Upper lobe of left lung (tissue), 4 donors: Measurements from ENCODE around the gene TNNC2.

Source experiments
- POLR2A ChIP-seq, 4 donors: fragments of 450-650 bp; IDR thresholded peaks; one replicate each; pipeline ENCODE4 v1.5.1; 2016 to 2017; ENCODE audit warnings: antibody characterized with exemption in 4 of 4, mild to moderate bottlenecking in 2 of 4
- TF ChIP-seq, protein P1 (sequence below), 6 experiments: fragments of 450-650 bp in 4 of 6; fragments of 200-600 bp in 2 of 6; sonication (generic) in 2 of 6; IDR thresholded peaks; one replicate each; pipeline ENCODE4 v1.5.1; 2016 to 2019; ENCODE audit warnings: antibody characterized with exemption in 6 of 6

DNA sequence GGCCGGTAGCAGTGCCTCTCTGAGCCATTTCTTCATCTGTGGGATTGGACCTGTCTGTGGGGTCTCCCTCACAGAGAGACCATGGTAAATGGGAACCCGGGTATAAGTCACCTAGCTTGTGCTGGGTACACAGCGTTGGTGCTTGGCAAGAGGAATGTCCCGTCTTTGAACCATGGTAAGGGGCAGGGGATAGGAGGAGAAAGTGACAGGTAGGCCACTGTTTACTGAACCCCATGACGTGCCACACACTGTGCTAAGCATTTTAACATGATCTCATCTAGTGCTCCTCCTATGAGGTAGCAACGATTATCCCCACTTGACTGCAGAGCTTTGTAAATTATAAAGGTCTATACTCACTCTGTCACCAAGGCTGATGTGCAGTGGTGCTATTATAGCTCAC lies 600 bp upstream of the TNNC2 start:
- TF ChIP-seq POLR2A (IDR thresholded peaks at IDR 0.05): no peak
- TF ChIP-seq, protein P1, sequence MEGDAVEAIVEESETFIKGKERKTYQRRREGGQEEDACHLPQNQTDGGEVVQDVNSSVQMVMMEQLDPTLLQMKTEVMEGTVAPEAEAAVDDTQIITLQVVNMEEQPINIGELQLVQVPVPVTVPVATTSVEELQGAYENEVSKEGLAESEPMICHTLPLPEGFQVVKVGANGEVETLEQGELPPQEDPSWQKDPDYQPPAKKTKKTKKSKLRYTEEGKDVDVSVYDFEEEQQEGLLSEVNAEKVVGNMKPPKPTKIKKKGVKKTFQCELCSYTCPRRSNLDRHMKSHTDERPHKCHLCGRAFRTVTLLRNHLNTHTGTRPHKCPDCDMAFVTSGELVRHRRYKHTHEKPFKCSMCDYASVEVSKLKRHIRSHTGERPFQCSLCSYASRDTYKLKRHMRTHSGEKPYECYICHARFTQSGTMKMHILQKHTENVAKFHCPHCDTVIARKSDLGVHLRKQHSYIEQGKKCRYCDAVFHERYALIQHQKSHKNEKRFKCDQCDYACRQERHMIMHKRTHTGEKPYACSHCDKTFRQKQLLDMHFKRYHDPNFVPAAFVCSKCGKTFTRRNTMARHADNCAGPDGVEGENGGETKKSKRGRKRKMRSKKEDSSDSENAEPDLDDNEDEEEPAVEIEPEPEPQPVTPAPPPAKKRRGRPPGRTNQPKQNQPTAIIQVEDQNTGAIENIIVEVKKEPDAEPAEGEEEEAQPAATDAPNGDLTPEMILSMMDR (IDR thresholded peaks at IDR 0.05): no peak
